PC-3 (cell line): ENCODE measurements around the gene GATA6. TPM values are rescaled to one million over a fixed set of nuclear protein-coding genes. Genes with fewer than 3 reads are reported as not detected.

ENCODE experiments used
- ATAC-seq: fragments of 200-7000 bp; cut with Tn5 transposase; 2 replicates; pipeline ENCODE4 v1.9.1; 2020; ENCODE audit warnings: mild to moderate bottlenecking, moderate library complexity
- BruUV-seq: library from RNA; stranded (reverse); fragments of 400-500 nt; replicated peaks from 2 replicates; lab custom pipeline; 2021; lab: Mats Ljungman, UMichigan
- CTCF ChIA-PET: fragments of 300-600 bp; sonication (Branson Sonifier 250); formaldehyde crosslinking; loops from one replicate; lab custom pipeline; 2022; ENCODE audit warnings: antibody characterized with exemption; lab: Charles Lee
- POLR2A ChIA-PET: fragments of 300-600 bp; sonication (Branson Sonifier 250); formaldehyde crosslinking; loops from one replicate; lab custom pipeline; 2022; ENCODE audit warnings: antibody characterized with exemption; ENCODE audit not compliant: unreplicated experiment; lab: Charles Lee
- DNase-seq: peaks from one replicate; pipeline ENCODE4 v3.0.0-alpha.2; 2015
- H2AFZ ChIP-seq: fragments of 300-600 bp; sonication (generic); 2 replicates; pipeline ENCODE4 v1.6.0; 2016; ENCODE audit warnings: antibody characterized with exemption, low read length
- H3F3A ChIP-seq: fragments of 300-600 bp; sonication (generic); one replicate; pipeline ENCODE4 v1.6.0; 2017; ENCODE audit warnings: antibody characterized with exemption, low read length, control low read depth, mild to moderate bottlenecking; ENCODE audit not compliant: unreplicated experiment
- H3K27ac ChIP-seq: fragments of 300-600 bp; sonication (generic); 2 replicates; pipeline ENCODE4 v1.5.1; 2016; ENCODE audit warnings: mild to moderate bottlenecking, low read length
- H3K27me3 ChIP-seq: fragments of 300-600 bp; sonication (generic); 2 replicates; pipeline ENCODE4 v1.6.1; 2016; ENCODE audit warnings: low read length, mixed read lengths
- H3K36me3 ChIP-seq: fragments of 300-600 bp; sonication (generic); 2 replicates; pipeline ENCODE4 v1.6.1; 2016; ENCODE audit warnings: low read depth, mixed run types, low read length, mixed read lengths
- H3K4me1 ChIP-seq: fragments of 300-600 bp; sonication (generic); 2 replicates; pipeline ENCODE4 v1.5.1; 2016; ENCODE audit warnings: low read length; ENCODE audit not compliant: insufficient read depth
- H3K4me2 ChIP-seq: fragments of 300-600 bp; sonication (generic); 2 replicates; pipeline ENCODE4 v1.6.0; 2016; ENCODE audit warnings: low read length
- H3K4me3 ChIP-seq: fragments of 300-600 bp; sonication (generic); 2 replicates; pipeline ENCODE4 v1.5.1; 2016; ENCODE audit warnings: mild to moderate bottlenecking, low read length, mixed read lengths
- H3K79me2 ChIP-seq: fragments of 300-600 bp; sonication (generic); 2 replicates; pipeline ENCODE4 v1.6.1; 2017; ENCODE audit warnings: low read length, mixed read lengths
- H3K9ac ChIP-seq: fragments of 300-600 bp; sonication (generic); 2 replicates; pipeline ENCODE4 v1.6.0; 2016; ENCODE audit warnings: mild to moderate bottlenecking, low read length
- H3K9me2 ChIP-seq: fragments of 300-600 bp; sonication (generic); replicated peaks from 2 replicates; pipeline ENCODE4 v1.6.1; 2016; ENCODE audit warnings: mixed run types, low read length, mixed read lengths
- H3K9me3 ChIP-seq: fragments of 300-600 bp; sonication (generic); 2 replicates; pipeline ENCODE4 v1.6.1; 2016; ENCODE audit warnings: low read length, mixed read lengths
- H4K20me1 ChIP-seq: fragments of 300-600 bp; sonication (generic); 2 replicates; pipeline ENCODE4 v1.6.1; 2016; ENCODE audit warnings: low read length, mixed read lengths
- CTCF ChIP-seq: fragments of 300-600 bp; sonication (generic); conservative IDR thresholded peaks from 2 replicates; pipeline ENCODE4 v1.5.1; 2017; ENCODE audit warnings: antibody characterized with exemption, low read depth, mild to moderate bottlenecking, low read length
- EZH2 ChIP-seq: fragments of 300-600 bp; sonication (generic); IDR thresholded peaks from one replicate; pipeline ENCODE4 v1.6.1; 2017; ENCODE audit warnings: antibody characterized with exemption, mild to moderate bottlenecking, low read length; ENCODE audit not compliant: unreplicated experiment
- EZH2phosphoT487 ChIP-seq: fragments of 300-600 bp; sonication (generic); IDR thresholded peaks from 2 replicates; pipeline ENCODE4 v1.6.1; 2018; ENCODE audit warnings: mild to moderate bottlenecking, antibody characterized with exemption, low read length, borderline replicate concordance
- intact Hi-C: fragments of 100-400 bp; cut with micrococcal nuclease; formaldehyde crosslinking; loops from 2 replicates; pipeline ENCODE4 v1.9.0; 2023
- total RNA-seq: library from RNA; depleted of rRNA; stranded (reverse); fragments of >200 nt; gene quantifications from 2 replicates; pipeline ENCODE4 v1.2.3, GENCODE V29; 2014

The GATA6 gene
- total RNA-seq, 1 experiment from 2014 or later = 19.4 TPM

GRCh38 chr18:22179174-22179573 is 9.8 kb downstream of the GATA6 start:
- Histone ChIP-seq H3K9me2 (no peaks in the 10 kb centered on the region), H4K20me1 (peaks cover 20% of the 10 kb centered on the region; the same call in 1 of the 2 replicates), H3K79me2 (peaks cover 38% of the 10 kb centered on the region), H3K9me3 (no peaks in the 10 kb centered on the region), H3K4me1 (peaks cover 10% of the 10 kb centered on the region; the same call in 1 of the 2 replicates), H3K4me2 (no peak overlapping the region), H3K36me3 (peaks cover 29% of the 10 kb centered on the region; the same call in 1 of the 2 replicates), H3K9ac (no peak overlapping the region), H2AFZ (no peak overlapping the region), H3K4me3 (no peak overlapping the region), H3K27ac (no peak overlapping the region), H3F3A (no peaks in the 10 kb centered on the region), H3K27me3 (no peaks in the 10 kb centered on the region)
- no TSS peak for BruUV-seq
- ChIA-PET POLR2A (no interaction called here), CTCF (no interaction called here)
- TF ChIP-seq EZH2 (no peak), CTCF (no peak), EZH2phosphoT487 (no peak)
- intact Hi-C loops = no loop called here
- ATAC-seq (peak; percentile 42; the same call in 1 of the 2 replicates), DNase-seq (peak; percentile 14)

GRCh38 chr18:22179631-22180030 is 10.2 kb downstream of the GATA6 start:
- BruUV-seq = no TSS peak
- H4K20me1 ChIP-seq = peaks cover 18% of the 10 kb centered on the region; the same call in 1 of the 2 replicates
- intact Hi-C loops = loop anchor here (5.0 kb wide), 1 partner anchor 103 kb away; no protein-coding TSS in a partner anchor

More at GRCh38 chr18:22179631-22180030, 10.2 kb downstream of the GATA6 start:
- H3K4me1 ChIP-seq = peaks cover 10% of the 10 kb centered on the region; the same call in 1 of the 2 replicates
- no peak overlapping the region for H2AFZ ChIP-seq
- H3K36me3 ChIP-seq = peaks cover 29% of the 10 kb centered on the region; the same call in 1 of the 2 replicates
- H3K4me2 ChIP-seq = no peak overlapping the region
- H3K9me3 ChIP-seq = no peaks in the 10 kb centered on the region
- no peak overlapping the region for H3K4me3 ChIP-seq
- H3F3A ChIP-seq = no peaks in the 10 kb centered on the region
- no peak for ATAC-seq
- H3K79me2 ChIP-seq = peaks cover 33% of the 10 kb centered on the region
- DNase-seq = no peak
- H3K27ac ChIP-seq = no peak overlapping the region
- CTCF ChIA-PET = no interaction called here
- no peaks in the 10 kb centered on the region for H3K27me3 ChIP-seq
- POLR2A ChIA-PET = no interaction called here
- TF ChIP-seq CTCF (no peak), EZH2phosphoT487 (no peak)
- no peak overlapping the region for H3K9ac ChIP-seq
- H3K9me2 ChIP-seq = no peaks in the 10 kb centered on the region
